Neural progenitor cell (in vitro differentiated cells): ENCODE measurements around the gene KLHDC4. TPM values are rescaled to one million over a fixed set of nuclear protein-coding genes. Genes with fewer than 3 reads are reported as not detected.
"Not testable (repeated sequence)": the region's sequence is repeated elsewhere in the genome, so short reads cannot be mapped to it uniquely, and the experiment has no call there.

Experiments used
- DNase-seq: peaks from one replicate; pipeline ENCODE4 v3.0.0-alpha.2; 2016; ENCODE audit warnings: low spot score
- H2AFZ ChIP-seq: fragments of 200-600 bp; sonication (generic); replicated peaks from 2 replicates; pipeline ENCODE4 v1.6.1; 2016; ENCODE audit warnings: antibody characterized with exemption
- H3F3A ChIP-seq: fragments of 200-600 bp; sonication (generic); 2 replicates; pipeline ENCODE4 v1.6.1; 2016; ENCODE audit warnings: antibody characterized with exemption, low read depth
- H3K27ac ChIP-seq: fragments of 200-600 bp; sonication (generic); 2 replicates; pipeline ENCODE4 v1.5.1; 2016; ENCODE audit warnings: mild to moderate bottlenecking
- H3K27me3 ChIP-seq: fragments of 200-600 bp; sonication (generic); 2 replicates; pipeline ENCODE4 v1.6.1; 2016; ENCODE audit warnings: mild to moderate bottlenecking, moderate library complexity
- H3K36me3 ChIP-seq: fragments of 200-600 bp; sonication (generic); 2 replicates; pipeline ENCODE4 v1.5.1; 2016
- H3K4me1 ChIP-seq: fragments of 200-600 bp; sonication (generic); 2 replicates; pipeline ENCODE4 v1.6.1; 2016; ENCODE audit warnings: mixed run types
- H3K4me2 ChIP-seq: fragments of 200-600 bp; sonication (generic); 2 replicates; pipeline ENCODE4 v1.6.1; 2016
- H3K4me3 ChIP-seq: fragments of 200-600 bp; sonication (generic); 2 replicates; pipeline ENCODE4 v1.5.1; 2016
- H3K79me2 ChIP-seq: fragments of 200-600 bp; sonication (generic); 2 replicates; pipeline ENCODE4 v1.6.1; 2016; ENCODE audit warnings: low read depth
- H3K9ac ChIP-seq: fragments of 200-600 bp; sonication (generic); 2 replicates; pipeline ENCODE4 v1.6.1; 2016
- H3K9me3 ChIP-seq: fragments of 200-600 bp; sonication (generic); 2 replicates; pipeline ENCODE4 v1.5.1; 2016; ENCODE audit warnings: low read depth
- H4K20me1 ChIP-seq: fragments of 200-600 bp; sonication (generic); 2 replicates; pipeline ENCODE4 v1.6.1; 2016; ENCODE audit warnings: low read depth
- H3K27ac Mint-ChIP-seq: 3 replicates; pipeline ENCODE4 v1.8.0; 2021; ENCODE audit warnings: mixed read lengths
- H3K27me3 Mint-ChIP-seq: 2 replicates; pipeline ENCODE4 v1.8.0; 2022; ENCODE audit warnings: low read depth, mild to moderate bottlenecking, inconsistent platforms, moderate library complexity, mixed read lengths; ENCODE audit not compliant: insufficient read depth
- H3K36me3 Mint-ChIP-seq: 3 replicates; pipeline ENCODE4 v1.8.0; 2021; ENCODE audit warnings: mixed read lengths
- H3K4me1 Mint-ChIP-seq: 3 replicates; pipeline ENCODE4 v1.8.0; 2021; ENCODE audit warnings: mixed read lengths
- H3K4me3 Mint-ChIP-seq: 3 replicates; pipeline ENCODE4 v1.8.0; 2021; ENCODE audit warnings: mild to moderate bottlenecking, moderate library complexity, mixed read lengths
- H3K9me3 Mint-ChIP-seq: 3 replicates; pipeline ENCODE4 v1.8.0; 2020; ENCODE audit warnings: mixed read lengths
- CTCF ChIP-seq: fragments of 200-600 bp; sonication (generic); IDR thresholded peaks from 2 replicates; pipeline ENCODE4 v1.5.1; 2017; ENCODE audit warnings: antibody characterized with exemption, mild to moderate bottlenecking
- EZH2 ChIP-seq: fragments of 200-600 bp; sonication (generic); IDR thresholded peaks from 2 replicates; pipeline ENCODE4 v1.6.1; 2017; ENCODE audit warnings: antibody characterized with exemption, mild to moderate bottlenecking, moderate library complexity
- EZH2phosphoT487 ChIP-seq: fragments of 200-600 bp; sonication (generic); IDR thresholded peaks from 2 replicates; pipeline ENCODE4 v1.6.1; 2017; ENCODE audit warnings: antibody characterized with exemption
- total RNA-seq: library from RNA; depleted of rRNA; stranded (reverse); fragments of >200 nt; gene quantifications from 2 replicates; pipeline ENCODE4 v1.2.3, GENCODE V29; 2015; ENCODE audit warnings: low replicate concordance

KLHDC4 gene
- total RNA-seq, 1 donor from 2014 or later: 19.2 TPM

GRCh38 chr16:87684106-87684677 is 81.6 kb downstream of the KLHDC4 start:
- Histone ChIP-seq H4K20me1 (peaks cover 15% of the 10 kb centered on the region), H3K79me2 (no peaks in the 10 kb centered on the region), H3K27me3 (no peaks in the 10 kb centered on the region), H3K9ac (no peak overlapping the region), H3K4me1 (no peaks in the 10 kb centered on the region), H3K4me3 (no peak overlapping the region), H2AFZ (no peak overlapping the region), H3K4me2 (no peak overlapping the region), H3F3A (no peaks in the 10 kb centered on the region), H3K27ac (no peak overlapping the region), H3K36me3 (no peaks in the 10 kb centered on the region), H3K9me3 (no peaks in the 10 kb centered on the region)
- H3K27ac Mint-ChIP-seq: no peak overlapping the region
- no peak for DNase-seq
- H3K36me3 Mint-ChIP-seq: peaks cover 3% of the 10 kb centered on the region
- H3K9me3 Mint-ChIP-seq: no peaks in the 10 kb centered on the region
- no peak overlapping the region for H3K4me3 Mint-ChIP-seq
- H3K4me1 Mint-ChIP-seq: peaks cover 3% of the 10 kb centered on the region
- peaks cover 3% of the 10 kb centered on the region for H3K27me3 Mint-ChIP-seq
- TF ChIP-seq EZH2phosphoT487 (no peak), CTCF (no peak), EZH2 (no peak)

DNA sequence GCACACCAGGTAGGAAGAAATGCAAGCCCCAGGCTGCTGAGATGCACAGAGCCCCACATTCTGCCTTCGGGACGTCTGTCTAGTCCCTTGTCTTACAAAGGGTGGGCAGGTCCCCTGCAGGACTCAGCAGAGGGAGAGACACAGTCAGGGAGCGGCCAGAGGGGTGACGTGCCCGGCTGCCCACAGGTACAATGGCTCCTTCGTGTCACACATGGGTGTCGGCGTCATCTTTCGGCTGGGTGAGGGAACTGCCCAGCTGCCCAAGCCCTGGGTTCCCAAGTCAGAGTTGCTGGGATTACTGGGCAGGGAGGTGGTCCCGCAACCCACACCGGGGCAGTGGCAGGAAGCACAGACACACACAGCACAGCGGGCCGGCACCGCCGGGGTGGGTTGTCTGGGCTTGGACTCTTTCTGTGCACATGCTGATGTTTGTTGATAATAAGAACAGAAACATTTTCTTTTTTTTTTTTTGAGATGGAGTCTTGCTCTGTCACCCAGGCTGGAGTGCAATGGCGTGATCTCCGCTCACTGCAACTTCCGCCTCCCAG is 82.9 kb downstream of the KLHDC4 start:
- Mint-ChIP-seq H3K9me3 (no peaks in the 10 kb centered on the region), H3K27me3 (peaks cover 3% of the 10 kb centered on the region), H3K4me3 (no peak overlapping the region), H3K4me1 (peaks cover 4% of the 10 kb centered on the region), H3K27ac (no peak overlapping the region), H3K36me3 (peaks cover 3% of the 10 kb centered on the region)
- no peak overlapping the region for H3K4me2 ChIP-seq
- H4K20me1 ChIP-seq: peaks cover 15% of the 10 kb centered on the region
- H3F3A ChIP-seq: no peaks in the 10 kb centered on the region
- no peak overlapping the region for H2AFZ ChIP-seq
- no peaks in the 10 kb centered on the region for H3K4me1 ChIP-seq
- H3K79me2 ChIP-seq: no peaks in the 10 kb centered on the region
- no peaks in the 10 kb centered on the region for H3K36me3 ChIP-seq
- H3K27ac ChIP-seq: no peak overlapping the region
- no peak overlapping the region for H3K9ac ChIP-seq
- H3K4me3 ChIP-seq: no peak overlapping the region
- no peaks in the 10 kb centered on the region for H3K9me3 ChIP-seq
- TF ChIP-seq EZH2 (no peak), CTCF (no peak), EZH2phosphoT487 (no peak)
- no peaks in the 10 kb centered on the region for H3K27me3 ChIP-seq
- DNase-seq: no peak

- TF ChIP-seq CTCF: peak; percentile 47
- no peak for TF ChIP-seq EZH2
- Mint-ChIP-seq H3K4me1 (peaks cover 4% of the 10 kb centered on the region), H3K4me3 (no peak overlapping the region), H3K9me3 (no peaks in the 10 kb centered on the region), H3K27me3 (peaks cover 3% of the 10 kb centered on the region), H3K27ac (no peak overlapping the region), H3K36me3 (peaks cover 3% of the 10 kb centered on the region)
- Histone ChIP-seq H3K9me3 (no peaks in the 10 kb centered on the region), H3F3A (no peaks in the 10 kb centered on the region), H4K20me1 (peaks cover 15% of the 10 kb centered on the region), H3K27ac (no peak overlapping the region), H3K36me3 (no peaks in the 10 kb centered on the region), H3K4me1 (no peaks in the 10 kb centered on the region), H3K4me3 (no peak overlapping the region), H3K4me2 (no peak overlapping the region), H3K9ac (no peak overlapping the region), H3K79me2 (no peaks in the 10 kb centered on the region), H3K27me3 (no peaks in the 10 kb centered on the region), H2AFZ (no peak overlapping the region)
- peak; percentile 33 for DNase-seq
Measured at GRCh38 chr16:87681981-87682570, 83.7 kb downstream of the KLHDC4 start.

- H3K27ac ChIP-seq, H3K4me3 ChIP-seq, H3K27me3 ChIP-seq, H3K4me1 ChIP-seq, H3K79me2 ChIP-seq, H3K36me3 ChIP-seq, H3K9me3 ChIP-seq, H3K9me3 Mint-ChIP-seq, H3F3A ChIP-seq, H3K4me1 Mint-ChIP-seq, H3K27me3 Mint-ChIP-seq, H3K36me3 Mint-ChIP-seq, DNase-seq, H2AFZ ChIP-seq, H3K4me2 ChIP-seq, H3K9ac ChIP-seq, H3K4me3 Mint-ChIP-seq: not testable (repeated sequence)
- peaks cover 15% of the 10 kb centered on the region for H4K20me1 ChIP-seq
- H3K27ac Mint-ChIP-seq: peak overlapping the region; percentile 74
Measured at GRCh38 chr16:87681051-87681602, 84.7 kb downstream of the KLHDC4 start.
